ENCODE measurements around the gene MTA3. TPM values are rescaled to one million over a fixed set of nuclear protein-coding genes. Genes with fewer than 3 reads are reported as not detected.
A peak's percentile ranks its signal among the peaks of the same experiment; 100 is the strongest.

Gene MTA3
- total RNA-seq = 10 to 100 TPM; 20.9 to 21.5 TPM

DNA sequence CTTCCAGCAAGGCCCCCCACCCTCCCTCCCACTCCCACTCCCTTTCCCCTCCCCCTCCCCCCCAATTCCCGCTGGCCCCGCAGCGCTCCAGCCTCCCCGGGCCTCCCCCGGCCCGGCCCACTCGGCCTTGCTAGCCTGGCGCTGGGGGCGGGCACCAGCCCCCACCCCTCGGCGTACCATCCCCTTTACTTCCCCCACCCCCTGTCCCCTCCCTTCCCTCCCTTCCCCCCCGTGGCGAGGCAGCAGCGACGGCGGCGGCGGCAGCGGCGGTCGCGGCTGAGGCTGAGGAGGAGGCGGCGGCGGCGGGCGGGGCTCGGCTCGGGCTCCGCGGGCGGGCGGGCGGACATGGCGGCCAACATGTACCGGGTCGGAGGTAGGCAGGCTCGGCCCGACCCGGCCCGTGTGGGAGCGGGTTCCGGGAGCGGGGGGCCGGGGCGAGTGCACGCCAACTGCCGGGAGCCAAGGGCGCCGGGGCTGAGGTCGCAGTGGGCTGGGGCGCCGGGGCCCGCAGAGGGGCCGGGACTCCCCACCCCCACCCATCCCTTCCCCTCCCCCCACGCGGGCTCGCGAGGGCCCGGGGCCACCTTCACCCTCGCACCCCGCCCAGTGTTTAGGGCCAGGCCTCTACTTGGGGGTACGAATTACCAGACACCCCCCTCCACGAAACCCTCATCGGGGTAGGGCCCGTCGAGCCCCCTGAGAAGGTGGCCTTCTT is at the start of gene MTA3:
MTA3 (plus strand) TSS at position 232 of the 715 bp plus-strand sequence; CDS start at position 346, 114 bp downstream.
- Mint-ChIP-seq H3K36me3 (ENCODE audit: low read depth) (peaks cover 12% of the 10 kb centered on the region), H3K4me1 (peaks cover 11% of the 10 kb centered on the region), H3K9me3 (no peaks in the 10 kb centered on the region), H3K27ac (peak within 1 kb of the TSS; percentile 78), H3K27me3 (peaks cover 3% of the 10 kb centered on the region), H3K4me3 (peak within 1 kb of the TSS; percentile 83)
- peak; percentile 71 for DNase-seq
- ChIA-PET POLR2A (no interaction called here), CTCF (interaction anchor here (0.7 to 1.1 kb wide), 2 partner anchors 94 to 95 kb away, joined by 3 read pairs; no protein-coding TSS in a partner anchor)

GRCh38 chr2:42519624-42520023 is 48.8 kb upstream of the MTA3 start:
- no peaks in the 10 kb centered on the region for H3K4me1 Mint-ChIP-seq
- ChIA-PET POLR2A (no interaction called here), CTCF (no interaction called here)
- H3K9me3 Mint-ChIP-seq = no peaks in the 10 kb centered on the region
- H3K27me3 Mint-ChIP-seq = peaks cover 2% of the 10 kb centered on the region
- H3K27ac Mint-ChIP-seq = no peak overlapping the region
- H3K36me3 Mint-ChIP-seq (ENCODE audit: low read depth) = no peaks in the 10 kb centered on the region
- H3K4me3 Mint-ChIP-seq = no peak overlapping the region
- no peak for DNase-seq

DNA sequence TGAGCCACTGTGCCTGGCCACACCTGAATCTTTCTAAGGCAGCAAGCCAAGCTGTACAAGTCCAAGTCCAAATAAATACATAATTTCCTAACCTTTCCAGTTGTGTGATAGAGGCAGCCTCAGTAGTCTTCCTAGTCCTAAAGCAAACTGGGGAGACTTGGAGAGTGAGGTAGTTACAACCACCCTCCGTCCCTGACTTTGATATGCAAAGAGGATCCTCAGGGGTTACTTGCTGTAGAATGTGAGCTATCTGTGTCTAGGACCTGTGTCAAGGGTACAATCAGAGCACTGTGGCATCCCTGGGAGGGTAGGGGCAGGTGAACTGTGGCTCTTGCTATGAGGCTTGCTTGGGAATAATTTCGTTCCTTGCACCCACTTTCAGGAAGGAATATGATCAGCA is 46.4 kb upstream of the MTA3 start:
- no peak for DNase-seq
- H3K27ac Mint-ChIP-seq = no peak overlapping the region
- no peaks in the 10 kb centered on the region for H3K4me1 Mint-ChIP-seq
- no peak overlapping the region for H3K4me3 Mint-ChIP-seq
- H3K36me3 Mint-ChIP-seq (ENCODE audit: low read depth) = no peaks in the 10 kb centered on the region
- H3K27me3 Mint-ChIP-seq = peaks cover 2% of the 10 kb centered on the region
- CTCF ChIA-PET = no interaction called here
- H3K9me3 Mint-ChIP-seq = no peaks in the 10 kb centered on the region
- POLR2A ChIA-PET = no interaction called here

DNA sequence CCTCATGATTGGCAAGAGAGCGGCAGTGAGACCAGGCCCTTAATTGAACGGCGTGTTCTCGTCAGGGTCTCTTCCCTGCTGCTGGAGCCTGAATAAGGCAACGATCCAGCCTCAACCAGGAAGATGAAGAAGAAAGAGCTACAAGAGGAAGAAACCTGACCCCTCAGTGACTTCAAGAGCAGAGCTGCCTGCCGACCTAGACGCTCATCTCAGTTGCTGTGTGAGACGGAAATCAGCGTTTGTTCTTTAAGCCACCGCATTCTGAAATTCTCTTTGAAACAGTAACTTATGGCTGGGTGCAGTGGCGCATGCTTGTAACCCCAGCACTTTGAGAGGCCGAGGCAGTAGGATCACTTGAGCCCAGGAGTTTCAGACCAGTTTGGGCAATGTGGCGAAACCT is 45.1 kb upstream of the MTA3 start:
- Mint-ChIP-seq H3K27ac (no peak overlapping the region), H3K27me3 (peaks cover 2% of the 10 kb centered on the region), H3K4me3 (no peak overlapping the region), H3K9me3 (no peaks in the 10 kb centered on the region), H3K4me1 (no peaks in the 10 kb centered on the region), H3K36me3 (ENCODE audit: low read depth) (no peaks in the 10 kb centered on the region)
- CTCF ChIA-PET = no interaction called here
- DNase-seq = no peak
- POLR2A ChIA-PET = interaction anchor here (1.2 kb wide), 1 partner anchor 17 kb away, joined by 3 read pairs; no protein-coding TSS in a partner anchor

GRCh38 chr2:42532397-42532796 is 36.0 kb upstream of the MTA3 start:
- CTCF ChIA-PET = no interaction called here
- H3K36me3 Mint-ChIP-seq (ENCODE audit: low read depth) = no peaks in the 10 kb centered on the region
- H3K4me1 Mint-ChIP-seq = no peaks in the 10 kb centered on the region
- no peaks in the 10 kb centered on the region for H3K9me3 Mint-ChIP-seq
- POLR2A ChIA-PET = no interaction called here
- H3K4me3 Mint-ChIP-seq = no peak overlapping the region
- no peaks in the 10 kb centered on the region for H3K27me3 Mint-ChIP-seq
- DNase-seq = no peak
- no peak overlapping the region for H3K27ac Mint-ChIP-seq

GRCh38 chr2:42537493-42537892 is 30.9 kb upstream of the MTA3 start:
- Mint-ChIP-seq H3K9me3 (peaks cover 3% of the 10 kb centered on the region), H3K4me1 (no peaks in the 10 kb centered on the region), H3K27ac (no peak overlapping the region), H3K27me3 (no peaks in the 10 kb centered on the region), H3K36me3 (ENCODE audit: low read depth) (no peaks in the 10 kb centered on the region), H3K4me3 (no peak overlapping the region)
- DNase-seq = no peak
- POLR2A ChIA-PET = no interaction called here
- CTCF ChIA-PET = interaction anchor here (0.6 kb wide), 1 partner anchor 15 kb away, joined by 3 read pairs; no protein-coding TSS in a partner anchor

- Mint-ChIP-seq H3K27ac (no peak overlapping the region), H3K9me3 (peaks cover 3% of the 10 kb centered on the region), H3K4me1 (no peaks in the 10 kb centered on the region), H3K4me3 (no peak overlapping the region), H3K36me3 (ENCODE audit: low read depth) (no peaks in the 10 kb centered on the region), H3K27me3 (no peaks in the 10 kb centered on the region)
- DNase-seq = no peak
- CTCF ChIA-PET = no interaction called here
- POLR2A ChIA-PET = no interaction called here
Observed at GRCh38 chr2:42542871-42543270, 25.6 kb upstream of the MTA3 start.

DNA sequence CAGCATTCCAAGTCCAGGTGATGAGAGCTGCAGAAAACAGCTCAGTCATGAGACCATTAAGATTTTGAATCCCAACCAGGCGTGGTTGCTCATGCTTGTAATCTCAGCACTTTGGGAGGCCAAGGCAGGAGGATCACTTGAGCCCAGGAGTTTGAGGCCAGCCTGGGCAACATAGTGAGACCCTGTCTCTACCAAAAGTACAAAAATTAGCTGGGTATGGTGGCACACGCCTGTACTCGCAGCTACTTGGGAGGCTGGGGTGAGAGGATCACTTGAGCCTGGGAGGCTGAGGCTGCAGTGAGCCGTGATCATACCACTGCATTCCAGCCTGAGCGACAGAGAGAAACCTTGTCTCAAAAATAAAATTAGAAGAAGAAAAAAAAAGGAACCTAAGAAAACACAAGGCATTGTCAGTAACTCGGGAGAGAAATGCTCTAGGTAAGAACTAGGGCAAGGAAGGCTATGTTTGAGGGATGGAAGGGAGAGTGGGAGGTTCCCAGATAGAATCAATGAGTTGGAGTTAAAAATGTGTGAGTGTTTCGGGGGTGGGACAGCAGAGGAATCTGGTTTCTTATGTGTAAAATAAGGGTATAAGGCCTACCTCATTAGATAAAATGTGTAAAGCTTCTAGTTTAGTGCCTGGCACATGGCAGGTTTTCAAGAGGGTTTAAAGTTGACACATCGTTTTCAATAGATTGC is 23.3 kb upstream of the MTA3 start:
- H3K36me3 Mint-ChIP-seq (ENCODE audit: low read depth) = no peaks in the 10 kb centered on the region
- no peak overlapping the region for H3K4me3 Mint-ChIP-seq
- H3K4me1 Mint-ChIP-seq = no peaks in the 10 kb centered on the region
- ChIA-PET POLR2A (no interaction called here), CTCF (no interaction called here)
- no peak for DNase-seq
- no peaks in the 10 kb centered on the region for H3K27me3 Mint-ChIP-seq
- no peaks in the 10 kb centered on the region for H3K9me3 Mint-ChIP-seq
- H3K27ac Mint-ChIP-seq = no peak overlapping the region

- Mint-ChIP-seq H3K4me3 (no peak overlapping the region), H3K27me3 (no peaks in the 10 kb centered on the region), H3K4me1 (no peaks in the 10 kb centered on the region), H3K27ac (no peak overlapping the region), H3K9me3 (no peaks in the 10 kb centered on the region), H3K36me3 (ENCODE audit: low read depth) (no peaks in the 10 kb centered on the region)
- no peak for DNase-seq
- ChIA-PET POLR2A (no interaction called here), CTCF (no interaction called here)
Observed at GRCh38 chr2:42545841-42546390, 22.5 kb upstream of the MTA3 start.

DNA sequence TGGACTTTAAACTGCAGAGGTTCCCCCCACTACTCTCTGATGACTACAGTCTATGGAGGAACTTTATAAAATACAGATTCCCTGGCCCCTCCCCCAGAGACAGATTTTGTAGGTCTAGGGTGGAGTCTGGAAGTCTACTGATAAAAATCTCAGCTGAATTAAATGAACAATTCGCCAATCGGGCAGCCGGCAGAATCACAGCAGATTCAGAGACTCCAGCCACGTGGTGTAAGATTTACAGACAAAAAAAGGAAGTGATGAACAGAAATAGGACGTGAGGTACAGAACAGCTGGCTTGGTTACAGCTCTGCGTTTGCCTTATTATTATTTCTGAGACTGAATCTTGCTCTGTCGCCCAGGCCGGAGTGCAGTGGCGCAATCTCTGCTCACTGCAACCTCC is 21.4 kb upstream of the MTA3 start:
- H3K27me3 Mint-ChIP-seq = no peaks in the 10 kb centered on the region
- ChIA-PET POLR2A (no interaction called here), CTCF (no interaction called here)
- H3K4me1 Mint-ChIP-seq = no peaks in the 10 kb centered on the region
- H3K36me3 Mint-ChIP-seq (ENCODE audit: low read depth) = no peaks in the 10 kb centered on the region
- H3K27ac Mint-ChIP-seq = no peak overlapping the region
- H3K9me3 Mint-ChIP-seq = no peaks in the 10 kb centered on the region
- no peak overlapping the region for H3K4me3 Mint-ChIP-seq
- no peak for DNase-seq

GRCh38 chr2:42547446-42548295 is 20.8 kb upstream of the MTA3 start:
- Mint-ChIP-seq H3K4me1 (no peaks in the 10 kb centered on the region), H3K9me3 (no peaks in the 10 kb centered on the region), H3K27ac (no peak overlapping the region), H3K27me3 (no peaks in the 10 kb centered on the region), H3K4me3 (no peak overlapping the region), H3K36me3 (ENCODE audit: low read depth) (no peaks in the 10 kb centered on the region)
- POLR2A ChIA-PET = no interaction called here
- DNase-seq = no peak
- CTCF ChIA-PET = no interaction called here

DNA sequence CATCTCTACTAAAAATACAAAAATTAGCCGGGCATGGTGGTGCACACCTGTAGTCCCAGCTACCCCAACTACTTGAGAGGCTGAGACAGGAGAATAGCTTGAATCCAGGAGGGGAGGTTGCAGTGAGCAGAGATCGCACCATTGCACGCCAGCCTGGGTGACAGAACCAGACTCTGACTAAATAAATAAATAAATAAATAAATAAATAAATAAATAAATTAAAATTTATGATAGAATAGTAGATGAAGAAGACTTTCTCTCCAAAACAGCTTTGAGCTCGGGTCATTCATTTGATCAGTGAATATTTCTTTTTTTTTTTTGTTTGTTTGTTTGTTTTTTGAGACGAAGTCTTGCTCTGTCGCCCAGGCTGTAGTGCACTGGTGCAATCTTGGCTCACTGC is 17.6 kb upstream of the MTA3 start:
- Mint-ChIP-seq H3K9me3 (no peaks in the 10 kb centered on the region), H3K4me1 (no peaks in the 10 kb centered on the region), H3K27ac (no peak overlapping the region), H3K36me3 (ENCODE audit: low read depth) (no peaks in the 10 kb centered on the region), H3K4me3 (no peak overlapping the region), H3K27me3 (peaks cover 2% of the 10 kb centered on the region)
- ChIA-PET CTCF (no interaction called here), POLR2A (no interaction called here)
- no peak for DNase-seq

- no peaks in the 10 kb centered on the region for H3K36me3 Mint-ChIP-seq (ENCODE audit: low read depth)
- no peak for DNase-seq
- CTCF ChIA-PET = no interaction called here
- no peak overlapping the region for H3K27ac Mint-ChIP-seq
- no peaks in the 10 kb centered on the region for H3K9me3 Mint-ChIP-seq
- H3K4me1 Mint-ChIP-seq = no peaks in the 10 kb centered on the region
- POLR2A ChIA-PET = no interaction called here
- H3K27me3 Mint-ChIP-seq = peaks cover 2% of the 10 kb centered on the region
- H3K4me3 Mint-ChIP-seq = no peak overlapping the region
Observed at GRCh38 chr2:42554392-42554791, 14.0 kb upstream of the MTA3 start.
